K562 (cell line): ENCODE results near the gene RECK. TPM values are rescaled to one million over a fixed set of nuclear protein-coding genes. Genes with fewer than 3 reads are reported as not detected.

Source experiments
- CCNT2 ChIP-seq: IDR thresholded peaks from 2 replicates; pipeline ENCODE4 v1.6.1; 2011; ENCODE audit warnings: borderline replicate concordance, low read depth, mild to moderate bottlenecking, moderate library complexity, mixed read lengths, low read length; ENCODE audit not compliant: insufficient read length; ENCODE audit errors: extremely low read depth
- DNMT1 ChIP-seq: fragments of 450-650 bp; IDR thresholded peaks from 2 replicates; pipeline ENCODE4 v1.6.1; 2016; ENCODE audit warnings: antibody characterized with exemption, mild to moderate bottlenecking
- FOS ChIP-seq: IDR thresholded peaks from 3 replicates; pipeline ENCODE4 v1.6.1; 2011; ENCODE audit not compliant: insufficient read length; ENCODE audit errors: extremely low read depth
- GATAD2A ChIP-seq: fragments of 450-650 bp; IDR thresholded peaks from 2 replicates; pipeline ENCODE4 v1.6.1; 2017
- MAFF ChIP-seq: IDR thresholded peaks from 2 replicates; pipeline ENCODE4 v1.6.1; 2012; ENCODE audit warnings: low read length, improper control_type of control experiment
- MAFG ChIP-seq: fragments of 450-650 bp; conservative IDR thresholded peaks from 2 replicates; pipeline ENCODE4 v1.6.1; 2016; ENCODE audit warnings: missing genetic modification characterization, missing compliant biosample characterization
- MAFK ChIP-seq: IDR thresholded peaks from 2 replicates; pipeline ENCODE4 v1.6.1; 2011; ENCODE audit warnings: low read length, improper control_type of control experiment
- MEF2A ChIP-seq: IDR thresholded peaks from 2 replicates; pipeline ENCODE4 v1.6.1; 2011; ENCODE audit warnings: low read depth, mild to moderate bottlenecking, low read length, moderate library complexity; ENCODE audit not compliant: control insufficient read depth
- MIER1 ChIP-seq: fragments of 450-650 bp; IDR thresholded peaks from 2 replicates; pipeline ENCODE4 v1.6.1; 2016; ENCODE audit warnings: antibody characterized with exemption, mild to moderate bottlenecking, low read depth
- NRF1 ChIP-seq, 2 experiments: fragments of 450-650 bp; IDR thresholded peaks in 1 of 2; conservative IDR thresholded peaks in 1 of 2; 2 replicates each; pipeline ENCODE4 v1.6.1; 2014; ENCODE audit warnings: mild to moderate bottlenecking in 2 of 2
- SIN3A ChIP-seq, 2 experiments: fragments of 150-350 bp in 1 of 2; IDR thresholded peaks; 2 replicates each; pipeline ENCODE4 v1.6.1; 2011 to 2016; ENCODE audit warnings: borderline replicate concordance in 2 of 2, low read depth in 2 of 2, low read length in 2 of 2, mild to moderate bottlenecking in 2 of 2, moderate library complexity in 2 of 2; ENCODE audit not compliant: control insufficient read depth in 1 of 2
- SREBF2 ChIP-seq: sonication (generic); formaldehyde crosslinking; IDR thresholded peaks from 2 replicates; pipeline ENCODE4 v1.4.0; 2020; ENCODE audit warnings: mild to moderate bottlenecking, missing genetic modification reagents
- TAF1 ChIP-seq: IDR thresholded peaks from 2 replicates; pipeline ENCODE4 v1.6.1; 2011; ENCODE audit warnings: mild to moderate bottlenecking, low read length, moderate library complexity; ENCODE audit not compliant: insufficient read depth, control insufficient read depth, severe bottlenecking; ENCODE audit errors: extremely low read depth
- ZBTB17 ChIP-seq: fragments of 450-650 bp; formaldehyde crosslinking; IDR thresholded peaks from 2 replicates; pipeline ENCODE4 v1.4.0; 2020; ENCODE audit warnings: mild to moderate bottlenecking
- ZNF224 ChIP-seq: sonication (generic); formaldehyde crosslinking; IDR thresholded peaks from 2 replicates; pipeline ENCODE4 v1.8.0; 2022; ENCODE audit warnings: mild to moderate bottlenecking, missing genetic modification reagents
- ZNF316 ChIP-seq: fragments of 450-650 bp; IDR thresholded peaks from 2 replicates; pipeline ENCODE4 v1.6.1; 2016
- ZNF444 ChIP-seq: fragments of 250-450 bp; sonication (Bioruptor Pico); IDR thresholded peaks from 2 replicates; pipeline ENCODE4 v1.4.0; 2020; ENCODE audit warnings: mild to moderate bottlenecking, moderate library complexity
- ZNF668 ChIP-seq: fragments of 250-450 bp; sonication (Bioruptor Pico); IDR thresholded peaks from 2 replicates; pipeline ENCODE4 v1.8.0; 2022; ENCODE audit warnings: mild to moderate bottlenecking, inconsistent platforms
- polyA plus RNA-seq, 8 experiments: library from polyadenylated mRNA; depleted of rRNA in 4 of 8; stranded (reverse) in 5 of 8; unstranded in 3 of 8; fragments of >200 nt; fragmentation: Nextera tagmentation in 2 of 8; fragmentation: Illumina TruSeq in 1 of 8; extraction: Ambion mirVana in 2 of 8; extraction: Trizol in 1 of 8; gene quantifications; 2 replicates each; pipeline versions ENCODE4 v1.2.1 to v1.2.3, GENCODE V29; 2011 to 2014; ENCODE audit warnings: inconsistent platforms in 1 of 8, missing spikeins in 1 of 8
- total RNA-seq, 7 experiments: library from RNA; depleted of rRNA in 6 of 7; stranded (reverse); fragments of >200 nt in 6 of 7; fragmentation: Illumina TruSeq in 2 of 7; extraction: Trizol in 2 of 7; gene quantifications; 2 replicates each; pipeline versions ENCODE4 v1.2.1 to v1.2.3, GENCODE V29; 2011 to 2021; ENCODE audit warnings: low replicate concordance in 1 of 7

Gene RECK
- total and polyA plus RNA-seq, 9 of the 15 experiments (the other 6 are each of a cell fraction or from before 2014, with no cell fraction given), result 0.04 to 0.36 (median 0.16) TPM

GRCh38 chr9:36063804-36064447 lies 27.2 kb downstream of the RECK start (continued):
- TF ChIP-seq ZBTB17 (CRISPR knock-in tag) (no peak), MAFG (peak; percentile 38), SREBF2 (CRISPR knock-in tag) (no peak), MIER1 (no peak), ZNF668 (CRISPR knock-in tag) (no peak), TAF1 (no peak), NRF1 (conservative IDR thresholded peaks at IDR 0.05 in 1 of 2, IDR thresholded peaks at IDR 0.05 in 1 of 2) (no peak), ZNF316 (peak; percentile 55), ZNF444 (CRISPR knock-in tag) (no peak), MAFF (0 out of 2 replicates have a peak, but pooled peaks have one; percentile 33), MEF2A (no peak), CCNT2 (no peak), SIN3A (IDR thresholded peaks at IDR 0.05; ENCODE audit: borderline replicate concordance in 2 of 2, control insufficient read depth in 1 of 2, low read depth in 2 of 2, low read length in 2 of 2) (no peak), GATAD2A (no peak), ZNF224 (CRISPR knock-in tag) (no peak), FOS (no peak), DNMT1 (no peak), MAFK (peak; percentile 10; the same call in 1 of the 2 replicates)
- TF ChIP-seq, all 486 proteins: peak for 5
